ENCODE results near the gene BUD13. TPM values are rescaled to one million over a fixed set of nuclear protein-coding genes. Genes with fewer than 3 reads are reported as not detected.

BUD13 gene
- total and polyA plus RNA-seq, 2 of the 13 experiments (the other 11 are each of a cell fraction or from before 2014, with no cell fraction given): 13.3 to 25.9 TPM

DNA sequence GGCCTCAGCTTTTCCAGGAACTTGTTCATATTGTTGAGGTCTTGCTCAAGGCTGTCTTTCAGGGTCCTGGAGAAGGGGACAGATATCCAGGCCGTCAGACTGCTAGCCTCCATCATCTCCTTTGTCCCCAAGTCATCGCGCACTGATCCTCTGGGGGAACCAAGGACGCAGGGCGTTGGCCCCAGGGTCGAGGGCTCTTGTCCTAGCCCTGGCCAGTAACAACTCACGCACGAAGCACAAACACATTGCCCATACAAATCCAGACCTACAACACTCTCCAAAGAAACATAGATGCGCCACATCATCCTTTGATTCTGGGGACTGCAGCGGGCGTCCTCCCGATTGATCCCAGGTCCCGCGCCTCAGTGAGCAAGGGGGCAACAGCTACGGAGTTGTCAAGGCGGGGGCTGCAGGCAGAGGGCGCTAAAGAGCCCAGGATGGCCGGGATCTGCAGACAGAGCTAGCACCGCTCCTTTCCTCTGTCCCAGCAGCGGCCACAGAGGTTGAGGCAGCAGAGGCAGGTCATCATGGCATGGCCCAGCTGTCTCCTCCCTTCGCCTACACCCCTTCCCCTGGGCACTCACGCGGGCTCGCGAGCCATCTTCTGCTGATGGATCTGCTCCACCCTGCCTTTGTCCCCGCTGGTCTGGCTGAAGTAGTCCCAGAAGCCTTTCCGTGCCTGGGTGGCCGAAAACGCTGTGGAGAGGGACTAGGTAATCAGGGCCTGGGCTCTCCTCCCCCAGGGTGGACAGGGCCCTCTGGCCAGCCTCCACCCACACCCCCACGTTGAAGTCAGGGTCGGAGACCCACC is 18.4 kb upstream of the BUD13 start (continued):
- TF ChIP-seq SNRNP70 (IDR thresholded peaks at IDR 0.05; ENCODE audit: low read depth, low read length) (no peak), ZNF282 (IDR thresholded peaks at IDR 0.05; ENCODE audit: partially characterized antibody) (no peak), SRSF9 (IDR thresholded peaks at IDR 0.05; ENCODE audit: borderline replicate concordance, insufficient read depth, low read depth, low read length, poor library complexity, severe bottlenecking) (no peak), NFKBIZ (CRISPR knock-in tag; IDR thresholded peaks at IDR 0.05) (no peak), THAP7 (CRISPR knock-in tag; IDR thresholded peaks at IDR 0.05) (no peak), ZNF619 (CRISPR knock-in tag; IDR thresholded peaks at IDR 0.05) (no peak), ZNF710 (CRISPR knock-in tag; IDR thresholded peaks at IDR 0.05; ENCODE audit: borderline replicate concordance) (peak; percentile 52; the same call in 1 of the 2 replicates), ERF (CRISPR knock-in tag; IDR thresholded peaks at IDR 0.05) (no peak), HBP1 (CRISPR knock-in tag; IDR thresholded peaks at IDR 0.05; ENCODE audit: low read depth) (peak; percentile 90; the same call in 1 of the 2 replicates), SP4 (CRISPR knock-in tag; IDR thresholded peaks at IDR 0.05) (peak; percentile 11; the same call in 1 of the 2 replicates), ZBTB26 (CRISPR knock-in tag; IDR thresholded peaks at IDR 0.05; ENCODE audit: borderline replicate concordance) (no peak), KLF12 (CRISPR knock-in tag; IDR thresholded peaks at IDR 0.05; ENCODE audit: borderline replicate concordance) (peak; percentile 45; the same call in 1 of the 2 replicates), ZNF160 (CRISPR knock-in tag; IDR thresholded peaks at IDR 0.05) (no peak), ZSCAN25 (CRISPR knock-in tag; IDR thresholded peaks at IDR 0.05) (peak; percentile 85)
- TF ChIP-seq, protein P1, sequence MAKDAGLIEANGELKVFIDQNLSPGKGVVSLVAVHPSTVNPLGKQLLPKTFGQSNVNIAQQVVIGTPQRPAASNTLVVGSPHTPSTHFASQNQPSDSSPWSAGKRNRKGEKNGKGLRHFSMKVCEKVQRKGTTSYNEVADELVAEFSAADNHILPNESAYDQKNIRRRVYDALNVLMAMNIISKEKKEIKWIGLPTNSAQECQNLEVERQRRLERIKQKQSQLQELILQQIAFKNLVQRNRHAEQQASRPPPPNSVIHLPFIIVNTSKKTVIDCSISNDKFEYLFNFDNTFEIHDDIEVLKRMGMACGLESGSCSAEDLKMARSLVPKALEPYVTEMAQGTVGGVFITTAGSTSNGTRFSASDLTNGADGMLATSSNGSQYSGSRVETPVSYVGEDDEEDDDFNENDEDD (CRISPR knock-in tag; IDR thresholded peaks at IDR 0.05; ENCODE audit: borderline replicate concordance): no peak
- TF ChIP-seq, protein P2, sequence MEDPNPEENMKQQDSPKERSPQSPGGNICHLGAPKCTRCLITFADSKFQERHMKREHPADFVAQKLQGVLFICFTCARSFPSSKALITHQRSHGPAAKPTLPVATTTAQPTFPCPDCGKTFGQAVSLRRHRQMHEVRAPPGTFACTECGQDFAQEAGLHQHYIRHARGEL (CRISPR knock-in tag; IDR thresholded peaks at IDR 0.05): no peak
- TF ChIP-seq, protein P3, sequence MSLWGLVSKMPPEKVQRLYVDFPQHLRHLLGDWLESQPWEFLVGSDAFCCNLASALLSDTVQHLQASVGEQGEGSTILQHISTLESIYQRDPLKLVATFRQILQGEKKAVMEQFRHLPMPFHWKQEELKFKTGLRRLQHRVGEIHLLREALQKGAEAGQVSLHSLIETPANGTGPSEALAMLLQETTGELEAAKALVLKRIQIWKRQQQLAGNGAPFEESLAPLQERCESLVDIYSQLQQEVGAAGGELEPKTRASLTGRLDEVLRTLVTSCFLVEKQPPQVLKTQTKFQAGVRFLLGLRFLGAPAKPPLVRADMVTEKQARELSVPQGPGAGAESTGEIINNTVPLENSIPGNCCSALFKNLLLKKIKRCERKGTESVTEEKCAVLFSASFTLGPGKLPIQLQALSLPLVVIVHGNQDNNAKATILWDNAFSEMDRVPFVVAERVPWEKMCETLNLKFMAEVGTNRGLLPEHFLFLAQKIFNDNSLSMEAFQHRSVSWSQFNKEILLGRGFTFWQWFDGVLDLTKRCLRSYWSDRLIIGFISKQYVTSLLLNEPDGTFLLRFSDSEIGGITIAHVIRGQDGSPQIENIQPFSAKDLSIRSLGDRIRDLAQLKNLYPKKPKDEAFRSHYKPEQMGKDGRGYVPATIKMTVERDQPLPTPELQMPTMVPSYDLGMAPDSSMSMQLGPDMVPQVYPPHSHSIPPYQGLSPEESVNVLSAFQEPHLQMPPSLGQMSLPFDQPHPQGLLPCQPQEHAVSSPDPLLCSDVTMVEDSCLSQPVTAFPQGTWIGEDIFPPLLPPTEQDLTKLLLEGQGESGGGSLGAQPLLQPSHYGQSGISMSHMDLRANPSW (CRISPR knock-in tag; IDR thresholded peaks at IDR 0.05; ENCODE audit: borderline replicate concordance): no peak
- TF ChIP-seq, protein P4, sequence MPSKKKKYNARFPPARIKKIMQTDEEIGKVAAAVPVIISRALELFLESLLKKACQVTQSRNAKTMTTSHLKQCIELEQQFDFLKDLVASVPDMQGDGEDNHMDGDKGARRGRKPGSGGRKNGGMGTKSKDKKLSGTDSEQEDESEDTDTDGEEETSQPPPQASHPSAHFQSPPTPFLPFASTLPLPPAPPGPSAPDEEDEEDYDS (CRISPR knock-in tag; IDR thresholded peaks at IDR 0.05): peak; percentile 53; the same call in 1 of the 2 replicates

All from HepG2 (cell line).